ENCODE measurements around the gene ECI1. TPM values are rescaled to one million over a fixed set of nuclear protein-coding genes. Genes with fewer than 3 reads are reported as not detected.

The ECI1 gene
- total and polyA plus RNA-seq, 2 of the 13 experiments (the other 11 are each of a cell fraction or from before 2014, with no cell fraction given), result 82.0 to 102 TPM

GRCh38 chr16:2210386-2211365 is 40.7 kb downstream of the ECI1 start, which contains the start of gene BRICD5 (continued):
- TF ChIP-seq ATF6 (CRISPR knock-in tag; conservative IDR thresholded peaks at IDR 0.05) (no peak), RFX1 (IDR thresholded peaks at IDR 0.05) (no peak), CEBPZ (IDR thresholded peaks at IDR 0.05; ENCODE audit: low read length) (no peak), ZBTB33 (CRISPR knock-in tag; IDR thresholded peaks at IDR 0.05) (no peak), SNAPC4 (CRISPR knock-in tag; IDR thresholded peaks at IDR 0.05) (no peak), TRAFD1 (CRISPR knock-in tag; IDR thresholded peaks at IDR 0.05; ENCODE audit: borderline replicate concordance) (no peak), ZNF570 (CRISPR knock-in tag; IDR thresholded peaks at IDR 0.05; ENCODE audit: borderline replicate concordance) (no peak), SAFB2 (CRISPR knock-in tag; IDR thresholded peaks at IDR 0.05; ENCODE audit: borderline replicate concordance, low read depth) (no peak), ZNF703 (CRISPR knock-in tag; IDR thresholded peaks at IDR 0.05; ENCODE audit: borderline replicate concordance) (no peak), BRCA1 (CRISPR knock-in tag; IDR thresholded peaks at IDR 0.05) (no peak), MXD3 (CRISPR knock-in tag; IDR thresholded peaks at IDR 0.05) (no peak), ERF (CRISPR knock-in tag; IDR thresholded peaks at IDR 0.05) (no peak)

All from HepG2 (cell line).